Omental fat pad (tissue), 4 donors: ENCODE measurements around the gene S100A14. TPM values are rescaled to one million over a fixed set of nuclear protein-coding genes. Genes with fewer than 3 reads are reported as not detected.

Source experiments
- ATAC-seq: fragments of 150-250 bp; one replicate; pipeline ENCODE4 v1.9.1; 2016; ENCODE audit warnings: mild to moderate bottlenecking, moderate library complexity; ENCODE audit not compliant: low FRiP score
- DNase-seq: peaks from one replicate; pipeline ENCODE4 v3.0.0-alpha.2; 2019; ENCODE audit warnings: low spot score
- CTCF ChIP-seq, 3 donors: fragments of 450-650 bp; IDR thresholded peaks; one replicate each; pipeline ENCODE4 v1.5.1; 2016 to 2017; ENCODE audit warnings: antibody characterized with exemption in 3 of 3, mild to moderate bottlenecking in 3 of 3, moderate library complexity in 2 of 3
- total RNA-seq, 4 donors: library from RNA; depleted of rRNA; stranded (reverse); fragments of >200 nt; gene quantifications; one replicate each; pipeline ENCODE4 v1.1.0, GENCODE V29; 2016

The S100A14 gene
- total RNA-seq, 4 donors from 2014 or later = 0.50 to 1.9 (median 1.3) TPM; not detected in 1

- ATAC-seq = no peak
- TF ChIP-seq CTCF (IDR thresholded peaks at IDR 0.05) = no peak
- DNase-seq = no peak
These were observed 7.9 kb downstream of the S100A14 start for GRCh38 chr1:153608089-153608682.

GRCh38 chr1:153607381-153607780 is 8.7 kb downstream of the S100A14 start:
- DNase-seq (no peak), ATAC-seq (no peak)
- TF ChIP-seq CTCF (IDR thresholded peaks at IDR 0.05) = no peak

GRCh38 chr1:153606194-153606593 is 9.9 kb downstream of the S100A14 start:
- ATAC-seq (no peak), DNase-seq (no peak)
- TF ChIP-seq CTCF (IDR thresholded peaks at IDR 0.05) = no peak

GRCh38 chr1:153602749-153603148 is 13.4 kb downstream of the S100A14 start:
- DNase-seq = no peak
- no peak for TF ChIP-seq CTCF (IDR thresholded peaks at IDR 0.05)
- no peak for ATAC-seq

GRCh38 chr1:153599847-153600246 is 16.3 kb downstream of the S100A14 start:
- DNase-seq (no peak), ATAC-seq (no peak)
- no peak for TF ChIP-seq CTCF (IDR thresholded peaks at IDR 0.05)

- ATAC-seq = no peak
These were observed 17.6 kb downstream of the S100A14 start for GRCh38 chr1:153598309-153599172.

More at GRCh38 chr1:153598309-153599172, 17.6 kb downstream of the S100A14 start:
- TF ChIP-seq CTCF (IDR thresholded peaks at IDR 0.05) = no peak
- DNase-seq = no peak
